A673 (cell line): ENCODE results near the gene DMBX1. TPM values are rescaled to one million over a fixed set of nuclear protein-coding genes. Genes with fewer than 3 reads are reported as not detected.

Source experiments
- BruUV-seq: library from RNA; stranded (reverse); fragments of 400-500 nt; replicated peaks from 2 replicates; lab custom pipeline; 2021; lab: Mats Ljungman, UMichigan
- CTCF ChIA-PET: fragments of 300-600 bp; sonication (Branson Sonifier 250); formaldehyde crosslinking; loops from one replicate; lab custom pipeline; 2022; ENCODE audit warnings: antibody characterized with exemption; lab: Charles Lee
- POLR2A ChIA-PET: fragments of 300-600 bp; sonication (Branson Sonifier 250); formaldehyde crosslinking; loops from one replicate; lab custom pipeline; 2022; ENCODE audit warnings: antibody characterized with exemption; ENCODE audit not compliant: low non-redundant PET; lab: Charles Lee
- DNase-seq: peaks from one replicate; pipeline ENCODE4 v3.0.0-alpha.2; 2015; ENCODE audit warnings: low spot score
- H3K27ac ChIP-seq: fragments of 200-600 bp; sonication (generic); 2 replicates; pipeline ENCODE4 v1.5.1; 2016; ENCODE audit warnings: mixed run types, low read depth, mild to moderate bottlenecking, mixed read lengths, antibody characterized with exemption, low read length; ENCODE audit not compliant: poor library complexity, severe bottlenecking
- H3K27me3 ChIP-seq: fragments of 200-600 bp; sonication (generic); replicated peaks from 2 replicates; pipeline ENCODE4 v1.6.1; 2017; ENCODE audit warnings: mixed run types, low read depth, mild to moderate bottlenecking, mixed read lengths, antibody characterized with exemption, low read length; ENCODE audit not compliant: insufficient read depth, poor library complexity
- H3K36me3 ChIP-seq: fragments of 200-600 bp; sonication (generic); 2 replicates; pipeline ENCODE4 v1.6.1; 2016; ENCODE audit warnings: mixed run types, mild to moderate bottlenecking, mixed read lengths, antibody characterized with exemption, low read length; ENCODE audit not compliant: insufficient read depth, poor library complexity, severe bottlenecking
- H3K4me1 ChIP-seq: fragments of 200-600 bp; sonication (generic); 2 replicates; pipeline ENCODE4 v1.6.1; 2017; ENCODE audit warnings: mixed run types, mild to moderate bottlenecking, mixed read lengths, antibody characterized with exemption, low read length; ENCODE audit not compliant: insufficient read depth, poor library complexity, severe bottlenecking
- H3K4me3 ChIP-seq: fragments of 200-600 bp; sonication (generic); 2 replicates; pipeline ENCODE4 v1.5.1; 2016; ENCODE audit warnings: low read depth, mixed run types, mild to moderate bottlenecking, mixed read lengths, low read length; ENCODE audit not compliant: poor library complexity, severe bottlenecking
- H3K9me3 ChIP-seq: fragments of 200-600 bp; sonication (generic); 2 replicates; pipeline ENCODE4 v1.6.1; 2016; ENCODE audit warnings: mixed run types, low read depth, mild to moderate bottlenecking, mixed read lengths, antibody characterized with exemption, low read length; ENCODE audit not compliant: poor library complexity, severe bottlenecking
- EZH2 ChIP-seq: fragments of 200-600 bp; sonication (generic); IDR thresholded peaks from 2 replicates; pipeline ENCODE4 v1.6.1; 2017; ENCODE audit warnings: borderline replicate concordance, low read depth, mild to moderate bottlenecking, mixed read lengths, antibody characterized with exemption, low read length; ENCODE audit not compliant: poor library complexity, severe bottlenecking
- intact Hi-C: fragments of 100-400 bp; cut with micrococcal nuclease; formaldehyde crosslinking; loops from one replicate; pipeline ENCODE4 v1.10.0; 2022; ENCODE audit not compliant: unreplicated experiment
- total RNA-seq: library from RNA; stranded (reverse); gene quantifications from 2 replicates; pipeline ENCODE4 v1.2.3, GENCODE V29; 2021
- TF ChIP-seq, protein P1 (sequence below): fragments of 300-800, 200-600 bp; sonication (generic); conservative IDR thresholded peaks from 2 replicates; pipeline ENCODE4 v1.5.1; 2017; ENCODE audit warnings: low read depth, mild to moderate bottlenecking, antibody characterized with exemption, low read length, moderate library complexity, mixed read lengths

Gene DMBX1
- total RNA-seq, 1 experiment from 2014 or later: 0.69 TPM

DNA sequence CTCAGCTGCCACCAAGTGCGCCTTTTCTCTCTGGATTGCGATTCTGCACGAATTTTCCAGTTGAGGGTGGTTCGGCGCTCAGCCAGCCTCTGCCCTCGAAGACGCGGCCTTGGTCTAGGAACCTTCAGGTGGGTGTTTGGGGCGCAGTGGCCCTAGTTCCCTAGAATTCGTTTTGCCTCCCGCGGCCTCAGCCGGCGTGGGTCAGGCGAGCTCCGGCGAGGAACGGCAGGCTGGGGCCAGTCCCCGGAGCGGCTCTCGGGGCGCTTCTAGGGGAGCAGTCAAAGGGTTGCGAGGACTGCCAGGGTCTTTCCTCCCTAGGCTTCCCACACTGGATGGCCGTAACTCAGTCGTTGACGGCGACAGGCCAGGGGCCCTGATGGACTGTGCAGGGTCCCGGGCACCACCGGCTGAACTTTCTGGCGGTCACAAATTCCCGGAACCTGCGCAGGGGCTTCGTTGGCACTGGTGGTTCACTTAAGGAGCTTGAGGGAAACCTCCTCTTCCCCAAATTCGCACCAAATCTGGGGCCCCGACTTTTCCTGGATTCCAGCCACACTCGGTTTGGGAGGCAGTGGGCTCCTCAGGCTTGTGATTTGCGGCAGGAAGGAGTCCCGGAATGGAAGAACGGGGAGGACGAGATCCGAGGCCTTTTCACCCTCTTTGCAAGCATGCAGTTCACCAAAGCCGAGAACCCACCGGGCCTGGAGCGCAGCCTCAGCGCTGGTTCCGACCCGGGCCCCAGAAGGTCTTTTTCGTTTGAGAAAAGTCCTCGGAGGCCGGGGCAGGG lies 1.2 kb downstream of the DMBX1 start:
- Histone ChIP-seq H3K4me1 (peaks cover 13% of the 10 kb centered on the region), H3K36me3 (no peaks in the 10 kb centered on the region), H3K27ac (no peak overlapping the region), H3K9me3 (no peaks in the 10 kb centered on the region), H3K4me3 (peak overlapping the region; percentile 61), H3K27me3 (peaks cover 55% of the 10 kb centered on the region)
- intact Hi-C loops: no loop called here
- no TSS peak for BruUV-seq
- no peak for TF ChIP-seq EZH2
- TF ChIP-seq, protein P1, sequence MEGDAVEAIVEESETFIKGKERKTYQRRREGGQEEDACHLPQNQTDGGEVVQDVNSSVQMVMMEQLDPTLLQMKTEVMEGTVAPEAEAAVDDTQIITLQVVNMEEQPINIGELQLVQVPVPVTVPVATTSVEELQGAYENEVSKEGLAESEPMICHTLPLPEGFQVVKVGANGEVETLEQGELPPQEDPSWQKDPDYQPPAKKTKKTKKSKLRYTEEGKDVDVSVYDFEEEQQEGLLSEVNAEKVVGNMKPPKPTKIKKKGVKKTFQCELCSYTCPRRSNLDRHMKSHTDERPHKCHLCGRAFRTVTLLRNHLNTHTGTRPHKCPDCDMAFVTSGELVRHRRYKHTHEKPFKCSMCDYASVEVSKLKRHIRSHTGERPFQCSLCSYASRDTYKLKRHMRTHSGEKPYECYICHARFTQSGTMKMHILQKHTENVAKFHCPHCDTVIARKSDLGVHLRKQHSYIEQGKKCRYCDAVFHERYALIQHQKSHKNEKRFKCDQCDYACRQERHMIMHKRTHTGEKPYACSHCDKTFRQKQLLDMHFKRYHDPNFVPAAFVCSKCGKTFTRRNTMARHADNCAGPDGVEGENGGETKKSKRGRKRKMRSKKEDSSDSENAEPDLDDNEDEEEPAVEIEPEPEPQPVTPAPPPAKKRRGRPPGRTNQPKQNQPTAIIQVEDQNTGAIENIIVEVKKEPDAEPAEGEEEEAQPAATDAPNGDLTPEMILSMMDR: no peak
- ChIA-PET POLR2A (no interaction called here), CTCF (no interaction called here)
- DNase-seq: no peak

DNA sequence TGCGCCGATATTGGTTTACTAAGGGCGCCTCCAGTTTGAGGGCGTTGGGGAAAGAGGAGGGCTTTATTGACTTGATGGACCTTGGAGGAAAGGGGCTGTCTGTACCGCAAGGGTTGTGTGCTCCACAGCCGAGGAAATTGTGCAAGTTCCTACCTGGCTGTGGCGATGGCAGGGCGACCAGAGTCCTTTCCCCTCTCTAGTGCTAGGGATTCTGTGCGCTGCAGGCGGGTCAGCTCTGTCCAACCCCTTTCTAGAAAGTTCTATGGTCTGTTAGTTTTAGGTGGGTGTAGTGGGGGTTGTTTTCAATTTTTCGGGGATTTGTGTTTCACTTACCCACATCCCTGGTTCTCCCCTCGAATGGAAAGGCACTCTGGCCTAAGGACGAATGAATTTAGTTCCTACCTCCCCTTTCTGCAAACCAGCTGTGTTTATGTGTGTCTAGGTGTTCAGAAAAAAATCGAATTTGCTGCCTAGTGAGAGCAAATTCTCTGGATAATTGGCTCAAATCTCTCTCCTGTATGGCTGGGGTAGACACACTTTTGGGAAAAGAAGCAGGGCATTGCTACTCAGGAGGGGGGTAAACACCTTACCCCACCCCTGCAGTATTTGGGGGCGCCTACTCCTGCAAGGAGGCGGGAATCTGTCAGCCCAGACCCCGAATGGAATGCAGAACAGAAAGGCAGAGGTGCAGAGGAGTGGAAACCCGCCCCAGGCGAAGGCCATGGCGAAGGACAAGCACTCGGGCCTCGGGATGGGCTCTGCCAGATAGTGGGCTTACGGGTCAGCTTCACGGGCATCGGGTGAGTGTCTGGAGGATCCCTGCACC lies 2.0 kb downstream of the DMBX1 start:
- Histone ChIP-seq H3K27ac (no peak overlapping the region), H3K9me3 (no peaks in the 10 kb centered on the region), H3K27me3 (peaks cover 47% of the 10 kb centered on the region), H3K4me3 (no peak overlapping the region), H3K4me1 (peaks cover 13% of the 10 kb centered on the region), H3K36me3 (no peaks in the 10 kb centered on the region)
- ChIA-PET CTCF (no interaction called here), POLR2A (no interaction called here)
- DNase-seq: no peak
- no TSS peak for BruUV-seq
- TF ChIP-seq, protein P1: no peak
- no peak for TF ChIP-seq EZH2
- intact Hi-C loops: no loop called here

DNA sequence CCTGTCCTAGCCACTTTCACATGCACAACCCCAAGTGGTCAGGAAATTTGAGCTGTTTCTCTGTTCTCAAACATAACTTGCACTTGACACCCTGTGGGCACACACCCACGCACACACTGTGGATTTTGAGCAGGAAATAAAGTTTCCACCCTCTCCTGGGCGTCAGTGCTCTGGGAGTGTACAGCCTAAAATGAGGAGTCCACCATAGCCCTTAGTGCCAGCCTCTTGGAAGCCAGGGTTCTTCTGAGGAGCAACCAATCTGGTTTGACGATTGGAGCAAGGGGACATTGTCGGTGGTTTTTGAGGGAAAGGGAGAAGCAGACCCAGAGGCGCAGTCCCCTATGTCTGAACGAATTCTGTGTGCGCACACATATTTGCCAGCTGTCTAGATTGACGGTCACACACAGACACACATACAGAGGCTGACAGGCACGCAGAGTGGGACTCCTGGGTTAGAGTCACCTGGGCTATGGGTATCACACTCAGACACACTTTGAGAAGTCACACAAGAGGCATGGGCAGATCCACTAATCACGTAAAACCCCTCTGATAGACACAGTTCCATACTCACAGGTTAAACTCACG lies 2.7 kb downstream of the DMBX1 start:
- TF ChIP-seq, protein P1: no peak
- no peak for TF ChIP-seq EZH2
- Histone ChIP-seq H3K9me3 (no peaks in the 10 kb centered on the region), H3K27me3 (peaks cover 44% of the 10 kb centered on the region), H3K27ac (no peak overlapping the region), H3K4me1 (peaks cover 13% of the 10 kb centered on the region), H3K4me3 (no peak overlapping the region), H3K36me3 (no peaks in the 10 kb centered on the region)
- CTCF ChIA-PET: no interaction called here
- DNase-seq: no peak
- BruUV-seq: no TSS peak
- intact Hi-C loops: no loop called here
- POLR2A ChIA-PET: no interaction called here
